GM18498 (cell line): ENCODE data around the gene ANKRD9.

Source experiments
- ATAC-seq: cut with Tn5 transposase; IDR thresholded peaks from one replicate; pipeline ENCODE4 v1.9.1; 2021; ENCODE audit warnings: mild to moderate bottlenecking, moderate library complexity; ENCODE audit not compliant: unreplicated experiment

ANKRD9 gene

DNA sequence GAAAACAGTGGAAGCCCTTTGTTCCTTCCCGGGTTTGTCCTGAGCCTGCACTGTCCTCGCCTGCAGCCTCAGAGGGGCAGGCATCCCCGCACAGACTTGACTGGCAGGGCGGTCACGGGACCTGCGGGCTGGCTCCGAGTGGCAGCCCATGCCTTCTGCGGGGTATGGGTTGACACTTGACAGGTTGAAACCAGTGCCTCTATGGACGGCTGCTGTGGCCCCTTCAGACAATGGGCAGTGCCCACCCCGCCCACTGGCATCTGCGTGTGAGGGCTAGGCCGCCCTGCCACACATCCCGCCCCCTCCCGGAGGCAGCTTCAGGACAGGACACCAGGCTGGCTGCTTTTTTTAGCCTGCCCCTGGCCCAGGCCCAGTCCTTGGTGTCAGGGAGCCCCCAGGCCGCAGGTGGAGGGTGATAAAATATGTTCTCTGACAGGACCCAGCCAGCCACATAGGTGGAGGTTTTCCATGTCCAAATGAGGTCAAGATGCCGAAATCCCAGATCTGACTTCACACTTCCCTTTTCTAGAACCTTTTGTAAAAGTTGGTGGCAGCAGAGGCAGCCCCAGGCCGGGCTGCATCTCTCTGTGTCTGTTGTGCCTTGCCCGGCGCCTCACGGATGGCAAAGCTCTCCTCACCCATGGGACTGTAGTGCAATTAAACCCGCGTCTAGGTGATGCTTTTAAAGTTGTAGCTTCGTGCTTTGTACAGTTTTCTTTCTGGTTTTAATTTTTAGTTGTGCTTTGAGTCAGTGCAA lies 10.0 kb downstream of the ANKRD9 start:
- no peak for ATAC-seq

DNA sequence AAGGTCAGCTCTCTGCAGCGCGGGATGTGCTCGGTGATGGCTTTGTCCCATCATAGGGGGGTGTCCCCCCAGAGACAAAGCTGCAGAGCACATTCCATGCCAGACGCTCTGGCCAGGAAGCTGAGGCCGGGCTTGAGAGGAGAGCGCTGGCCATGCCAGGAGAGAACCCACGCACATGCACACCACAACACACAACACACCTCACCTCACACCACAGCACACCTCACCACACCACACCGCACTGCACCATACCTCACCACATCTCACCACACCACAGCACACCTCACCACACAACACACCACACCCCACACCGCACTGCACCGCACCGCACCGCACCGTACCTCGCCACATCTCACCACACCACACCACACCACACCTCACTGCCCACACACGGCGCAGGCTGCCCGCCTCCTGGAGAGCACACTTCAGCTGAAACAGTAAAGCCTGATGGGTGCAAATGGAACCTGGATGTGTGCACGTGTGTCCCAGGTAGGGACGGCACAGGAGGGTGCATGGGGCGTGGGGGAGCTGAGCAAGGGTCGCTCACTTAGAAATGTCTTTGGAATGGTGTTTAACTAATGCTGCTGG lies 10.8 kb downstream of the ANKRD9 start:
- no peak for ATAC-seq

- ATAC-seq = no peak
Measured at GRCh38 chr14:102497998-102498677, 11.4 kb downstream of the ANKRD9 start.

DNA sequence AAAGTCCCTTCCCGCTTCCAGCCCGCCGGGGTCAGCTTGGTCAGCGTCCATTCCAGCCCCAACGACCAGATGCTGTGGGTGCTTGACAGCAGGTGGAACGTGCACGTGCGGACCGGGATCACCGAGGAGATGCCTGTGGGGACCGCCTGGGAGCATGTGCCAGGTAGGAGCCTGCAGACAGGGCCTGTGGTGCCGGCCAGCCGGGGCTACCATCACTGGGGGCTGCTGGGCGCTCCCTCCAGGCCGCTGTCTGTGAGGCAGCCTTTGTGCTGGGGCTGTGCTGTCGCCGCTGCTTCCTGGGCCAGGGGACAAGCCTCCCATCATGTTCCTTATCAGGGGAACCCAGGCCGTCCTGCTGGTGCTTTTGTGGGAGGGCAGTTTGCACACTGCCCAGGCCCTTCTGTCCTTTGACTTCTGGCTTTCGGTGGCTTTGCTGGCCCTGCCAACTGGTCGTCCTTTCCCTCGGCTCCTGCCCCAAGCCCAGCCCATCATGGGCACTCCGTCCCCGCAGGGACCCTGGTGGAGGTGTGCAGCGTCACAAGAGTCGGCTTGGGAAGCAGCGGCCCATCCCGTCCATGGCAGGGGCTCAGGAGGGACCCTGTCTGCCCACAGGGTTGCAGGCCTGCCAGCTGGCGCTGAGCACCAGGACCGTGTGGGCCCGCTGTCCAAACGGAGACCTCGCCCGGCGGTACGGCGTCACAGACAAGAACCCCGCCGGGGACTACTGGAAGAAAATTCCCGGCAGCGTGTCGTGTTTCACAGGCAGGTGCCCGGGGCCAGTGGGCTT lies 12.4 kb downstream of the ANKRD9 start:
- no peak for ATAC-seq

- no peak for ATAC-seq
Measured at GRCh38 chr14:102496331-102496691, 13.3 kb downstream of the ANKRD9 start.

GRCh38 chr14:102495491-102496330 lies 13.9 kb downstream of the ANKRD9 start:
- ATAC-seq = no peak

DNA sequence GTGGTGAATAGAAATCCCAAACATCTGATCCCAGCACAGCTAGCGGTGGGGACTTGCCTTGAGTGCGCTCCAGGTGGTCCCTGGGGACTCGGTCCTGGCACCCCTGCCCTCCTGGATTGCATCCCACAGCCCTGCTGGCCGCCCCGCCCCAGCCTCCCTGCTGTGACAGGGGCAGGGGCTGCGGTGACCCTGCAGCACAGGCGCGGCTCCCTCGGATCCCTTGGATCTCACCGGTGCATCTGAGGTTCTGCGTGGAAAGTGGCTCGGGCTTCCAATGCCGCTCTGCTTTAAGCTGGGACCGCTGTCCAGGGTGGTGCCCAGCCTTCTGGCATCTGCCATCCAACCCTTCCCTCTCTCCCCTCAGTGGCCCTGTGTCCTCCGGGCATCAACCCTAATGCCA lies 16.0 kb downstream of the ANKRD9 start:
- ATAC-seq = no peak

DNA sequence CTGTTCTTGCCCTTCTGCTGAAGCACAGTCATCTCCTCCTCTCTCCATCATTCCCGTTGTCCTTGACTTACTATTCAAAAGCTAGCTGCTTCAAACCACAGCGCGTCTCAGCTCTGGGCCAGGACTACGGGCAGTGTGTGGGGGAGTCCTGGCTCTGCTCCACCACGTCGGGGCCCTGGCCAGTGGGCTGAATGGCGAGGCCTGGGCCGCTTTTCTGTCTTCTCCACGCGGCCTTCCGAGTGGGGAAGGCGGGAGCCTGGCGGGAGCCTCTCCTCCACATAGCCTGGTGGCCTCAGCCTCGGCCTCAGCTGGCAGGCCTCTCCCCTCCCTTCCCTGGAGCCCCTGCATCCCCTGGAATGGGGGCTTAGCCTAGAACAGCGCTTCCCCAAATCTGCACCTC lies 16.5 kb downstream of the ANKRD9 start:
- no peak for ATAC-seq

- ATAC-seq = no peak
Measured at GRCh38 chr14:102492531-102492910, 17.1 kb downstream of the ANKRD9 start.

DNA sequence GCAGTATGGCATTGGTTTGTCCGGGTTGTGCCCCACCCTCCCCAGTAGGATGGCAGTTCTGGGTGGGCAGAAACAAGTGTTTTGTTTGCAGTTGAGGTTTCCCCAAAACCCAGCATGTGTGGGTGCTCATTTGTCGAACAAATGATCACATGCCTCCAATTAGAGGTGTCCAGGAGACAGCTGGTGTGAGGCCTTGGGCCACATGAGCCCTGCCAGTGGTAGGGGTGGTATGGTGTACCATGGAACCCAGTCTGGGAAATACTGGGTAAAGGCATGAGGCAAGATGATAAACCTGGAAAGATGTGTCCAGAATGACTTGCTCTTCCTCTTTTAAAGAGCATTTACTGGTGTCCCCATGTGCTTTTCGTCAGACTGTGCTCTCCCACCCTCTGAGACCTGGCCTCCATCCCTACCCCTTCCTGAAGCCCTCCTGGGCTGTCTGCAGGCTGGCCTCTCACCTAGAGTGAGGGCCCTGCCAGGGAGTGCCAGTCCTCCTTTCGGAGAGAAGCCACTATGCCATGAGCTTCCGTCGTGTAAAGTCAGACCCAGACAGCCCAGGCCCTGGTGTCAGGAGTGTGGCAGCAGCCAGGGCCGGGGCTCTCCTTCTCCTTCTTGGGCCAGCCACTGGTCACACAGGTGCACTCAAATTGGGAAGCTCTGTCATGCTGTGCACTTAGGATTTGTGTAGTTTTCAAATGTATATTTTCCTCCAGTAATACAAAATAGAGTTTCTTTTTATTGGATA lies 17.6 kb downstream of the ANKRD9 start:
- ATAC-seq = no peak

- ATAC-seq = no peak
Measured at GRCh38 chr14:102491366-102491765, 18.2 kb downstream of the ANKRD9 start.

- no peak for ATAC-seq
Measured at GRCh38 chr14:102490456-102490855, 19.1 kb downstream of the ANKRD9 start.

- ATAC-seq = no peak
Measured at GRCh38 chr14:102487204-102487577, 22.4 kb downstream of the ANKRD9 start.

DNA sequence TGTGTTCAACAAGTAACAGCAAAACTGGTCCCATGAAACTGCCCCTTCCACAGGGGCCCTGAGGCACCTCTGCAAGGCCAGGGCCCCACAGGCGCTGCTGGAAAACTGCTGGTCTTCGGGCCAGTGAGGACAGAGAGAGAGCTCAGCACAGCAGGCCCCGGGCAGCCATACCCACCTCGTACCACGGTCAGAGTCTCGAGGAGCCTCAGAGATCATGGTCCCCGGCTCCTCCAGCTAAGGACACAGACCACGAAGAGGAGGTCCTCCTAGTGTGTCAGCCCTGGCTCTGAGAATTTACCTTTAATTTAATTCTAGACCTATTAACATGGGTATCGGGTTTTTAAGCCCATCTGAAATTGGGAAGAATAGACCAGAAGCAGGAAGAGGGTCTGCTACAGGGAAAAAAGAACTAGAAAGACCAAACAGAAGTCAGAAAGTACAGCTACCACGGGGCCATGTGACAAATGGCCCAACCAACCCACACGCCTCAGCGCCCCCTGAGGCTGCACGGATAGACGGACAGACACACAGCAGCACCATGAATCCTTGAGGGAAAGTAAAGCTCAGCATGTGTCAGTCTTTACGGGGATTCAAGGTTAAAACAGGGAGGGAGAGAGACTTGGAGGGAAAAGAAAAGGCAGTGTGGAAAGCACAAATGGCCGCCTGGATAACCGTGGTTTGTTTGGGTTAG lies 22.9 kb downstream of the ANKRD9 start:
- no peak for ATAC-seq

DNA sequence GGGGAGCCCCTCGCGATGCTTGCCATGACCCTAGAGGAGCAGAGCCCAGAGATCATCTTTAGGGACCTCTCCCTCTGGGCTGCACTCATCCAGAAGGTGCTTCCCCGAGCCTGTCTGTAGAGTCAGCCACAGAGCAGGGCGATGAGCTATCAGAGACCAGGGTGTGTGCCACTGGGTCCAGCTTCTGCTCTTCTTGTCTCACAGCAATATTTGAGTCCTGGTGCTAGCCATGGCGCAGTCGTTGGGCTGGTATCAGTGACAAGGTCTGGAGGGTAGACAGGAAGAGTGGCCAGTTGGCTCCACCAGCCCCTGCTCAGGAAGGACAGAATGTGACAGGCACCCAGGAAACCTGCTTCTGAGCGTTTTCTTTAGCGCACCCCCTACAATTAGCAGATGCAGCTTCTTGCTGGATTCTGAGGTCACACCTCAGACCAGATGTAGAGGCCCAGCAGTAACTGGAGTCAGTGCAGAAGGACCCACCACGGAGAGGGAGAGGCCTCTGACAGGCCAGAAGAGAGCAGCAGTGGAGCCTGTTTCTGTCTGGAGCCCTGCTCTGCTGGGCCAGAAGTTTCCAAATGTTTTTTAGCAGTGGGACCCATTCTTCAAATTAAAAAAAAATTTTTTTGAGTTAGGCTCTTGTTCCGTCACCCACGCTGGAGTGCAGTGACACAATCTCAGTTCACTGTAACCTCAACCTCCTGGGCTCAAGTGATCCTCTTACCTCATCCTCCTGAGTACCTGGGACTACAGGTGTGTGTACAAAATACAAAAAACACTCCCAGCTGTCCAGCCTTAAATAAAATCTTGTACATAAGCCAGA lies 23.7 kb downstream of the ANKRD9 start:
- no peak for ATAC-seq

DNA sequence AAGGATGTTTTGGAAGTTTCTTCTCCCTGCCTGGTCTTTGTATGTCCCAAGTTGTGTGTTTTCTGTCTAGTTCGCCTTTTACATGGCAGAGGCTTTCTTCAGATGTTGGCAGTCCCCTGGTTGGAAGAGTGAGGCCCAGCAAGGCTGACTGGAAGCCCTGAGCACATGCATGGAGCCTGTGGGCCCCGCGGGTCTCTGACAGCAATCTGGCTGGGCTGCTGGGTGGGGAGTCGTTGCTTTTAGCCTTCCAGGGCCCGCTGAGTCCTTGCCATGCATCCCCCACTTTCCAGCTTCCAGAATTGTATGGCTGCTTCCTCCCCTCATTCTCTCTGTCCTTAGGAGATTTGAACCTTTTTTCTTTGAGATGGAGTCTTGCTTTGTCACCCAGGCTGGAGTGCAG lies 25.3 kb downstream of the ANKRD9 start:
- ATAC-seq = no peak

- ATAC-seq = no peak
Measured at GRCh38 chr14:102481791-102482238, 27.8 kb downstream of the ANKRD9 start.

DNA sequence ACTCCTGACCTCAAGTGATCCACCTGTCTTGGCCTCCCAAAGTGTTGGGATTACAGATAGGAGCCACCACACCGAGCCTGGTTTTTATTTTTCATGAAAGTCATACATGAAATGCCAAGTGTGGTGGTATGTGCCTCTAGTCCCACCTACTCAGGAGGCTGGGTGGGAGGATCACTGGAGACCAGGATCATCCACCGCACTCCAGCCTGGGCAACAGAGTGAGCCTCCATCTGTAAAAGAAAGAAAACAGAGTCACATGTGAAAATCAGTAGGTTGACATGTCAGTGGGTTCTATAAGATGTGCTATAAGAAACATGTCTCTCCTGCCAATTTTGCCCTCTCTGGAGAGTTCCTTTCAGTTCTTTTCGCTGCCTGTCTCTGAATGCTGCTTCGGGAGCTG lies 28.2 kb downstream of the ANKRD9 start:
- no peak for ATAC-seq
